HepG2 (cell line): ENCODE data around the gene TOMM40L. TPM values are rescaled to one million over a fixed set of nuclear protein-coding genes. Genes with fewer than 3 reads are reported as not detected.
A peak's percentile ranks its signal among the peaks of the same experiment; 100 is the strongest.

Experiments used
- FOXM1 ChIP-seq: sonication (generic); formaldehyde crosslinking; IDR thresholded peaks from 2 replicates; pipeline ENCODE4 v1.5.0; 2020; ENCODE audit warnings: missing genetic modification reagents
- PREB ChIP-seq: sonication (generic); formaldehyde crosslinking; IDR thresholded peaks from 2 replicates; pipeline ENCODE4 v1.4.0; 2020; ENCODE audit warnings: missing genetic modification reagents
- SP2 ChIP-seq: sonication (generic); formaldehyde crosslinking; IDR thresholded peaks from 2 replicates; pipeline ENCODE4 v1.5.1; 2020; ENCODE audit warnings: mild to moderate bottlenecking, missing genetic modification reagents
- SRSF1 ChIP-seq: fragments of 200-400 bp; formaldehyde crosslinking; optimal IDR thresholded peaks from 2 replicates; pipeline ENCODE3; 2017; ENCODE audit warnings: mild to moderate bottlenecking, low read depth, low read length, moderate library complexity
- STAT6 ChIP-seq: sonication (generic); formaldehyde crosslinking; IDR thresholded peaks from 2 replicates; pipeline ENCODE4 v1.4.0; 2020; ENCODE audit warnings: missing genetic modification reagents, mild to moderate bottlenecking, borderline replicate concordance
- THAP7 ChIP-seq: sonication (generic); formaldehyde crosslinking; IDR thresholded peaks from 2 replicates; pipeline ENCODE4 v1.8.1; 2023; ENCODE audit warnings: mild to moderate bottlenecking, missing genetic modification reagents
- ZKSCAN8 ChIP-seq: IDR thresholded peaks from 2 replicates; pipeline ENCODE4 v1.6.1; 2016; ENCODE audit warnings: borderline replicate concordance, missing genetic modification reagents, missing compliant biosample characterization
- ZNF124 ChIP-seq: sonication (generic); formaldehyde crosslinking; IDR thresholded peaks from 2 replicates; pipeline ENCODE4 v1.4.0; 2020; ENCODE audit warnings: missing genetic modification reagents
- ZNF160 ChIP-seq: sonication (generic); formaldehyde crosslinking; IDR thresholded peaks from 2 replicates; pipeline ENCODE4 v1.8.0; 2022; ENCODE audit warnings: mild to moderate bottlenecking, inconsistent platforms, missing genetic modification reagents
- ZNF17 ChIP-seq: sonication (generic); formaldehyde crosslinking; IDR thresholded peaks from 2 replicates; pipeline ENCODE4 v1.5.0; 2020; ENCODE audit warnings: mild to moderate bottlenecking, missing genetic modification reagents
- ZNF513 ChIP-seq: sonication (generic); formaldehyde crosslinking; conservative IDR thresholded peaks from 2 replicates; pipeline ENCODE4 v1.5.0; 2020; ENCODE audit warnings: missing genetic modification reagents
- ZNF607 ChIP-seq: sonication (generic); formaldehyde crosslinking; IDR thresholded peaks from 2 replicates; pipeline ENCODE4 v1.5.1; 2020; ENCODE audit warnings: missing genetic modification reagents, mild to moderate bottlenecking, borderline replicate concordance
- ZNF687 ChIP-seq: sonication (generic); formaldehyde crosslinking; IDR thresholded peaks from 2 replicates; pipeline ENCODE4 v1.5.1; 2020; ENCODE audit warnings: mild to moderate bottlenecking, missing genetic modification reagents, moderate library complexity
- ZNF704 ChIP-seq: sonication (generic); formaldehyde crosslinking; IDR thresholded peaks from 2 replicates; pipeline ENCODE4 v1.8.1; 2023; ENCODE audit warnings: mild to moderate bottlenecking, inconsistent platforms, moderate library complexity, missing genetic modification reagents, borderline replicate concordance
- ZZZ3 ChIP-seq: sonication (generic); formaldehyde crosslinking; IDR thresholded peaks from 2 replicates; pipeline ENCODE4 v1.4.0; 2020; ENCODE audit warnings: missing genetic modification reagents, mild to moderate bottlenecking, borderline replicate concordance
- polyA plus RNA-seq, 8 experiments: library from polyadenylated mRNA; depleted of rRNA in 3 of 8; stranded (reverse) in 7 of 8; unstranded in 1 of 8; fragments of >200 nt; fragmentation: Illumina TruSeq in 4 of 8; extraction: Trizol in 4 of 8; gene quantifications; 2 replicates each; pipeline versions ENCODE4 v1.2.1 to v1.2.3, GENCODE V29; 2011 to 2016; ENCODE audit warnings: low read depth in 4 of 8, missing spikeins in 1 of 8, mixed read lengths in 1 of 8; ENCODE audit not compliant: insufficient read depth in 1 of 8
- total RNA-seq, 5 experiments: library from RNA; depleted of rRNA; stranded (reverse); fragments of >200 nt; fragmentation: Illumina TruSeq; extraction: Trizol; gene quantifications; 2 replicates each; pipeline ENCODE4 v1.2.3, GENCODE V29; 2016; ENCODE audit warnings: low read depth in 1 of 5

Gene TOMM40L
- total and polyA plus RNA-seq, 2 of the 13 experiments (the other 11 are each of a cell fraction or from before 2014, with no cell fraction given): 14.1 to 26.2 TPM

- peak; percentile 80 for TF ChIP-seq ZNF687 (CRISPR knock-in tag)
- no peak for TF ChIP-seq SRSF1
- 0 out of 2 replicates have a peak, but pooled peaks have one; percentile 50 for TF ChIP-seq ZNF704 (CRISPR knock-in tag)
- TF ChIP-seq THAP7 (CRISPR knock-in tag): peak; percentile 31; the same call in 1 of the 2 replicates
- TF ChIP-seq ZNF124 (CRISPR knock-in tag): no peak
- TF ChIP-seq ZZZ3 (CRISPR knock-in tag): no peak
- peak; percentile 50; the same call in 1 of the 2 replicates for TF ChIP-seq ZNF607 (CRISPR knock-in tag)
- no peak for TF ChIP-seq FOXM1 (CRISPR knock-in tag)
- TF ChIP-seq STAT6 (CRISPR knock-in tag): no peak
- TF ChIP-seq PREB (CRISPR knock-in tag): no peak
- no peak for TF ChIP-seq ZNF513 (CRISPR knock-in tag)
- no peak for TF ChIP-seq ZNF160 (CRISPR knock-in tag)
- no peak for TF ChIP-seq ZNF17
- peak; percentile 33; the same call in 1 of the 2 replicates for TF ChIP-seq SP2 (CRISPR knock-in tag)
- no peak for TF ChIP-seq ZKSCAN8 (CRISPR knock-in tag)
Observed at GRCh38 chr1:161198194-161198896, 27.5 kb upstream of the TOMM40L start (continued).
